CD4-positive, alpha-beta memory T cell (primary cell): Measurements from ENCODE around the gene RCOR1. TPM values are rescaled to one million over a fixed set of nuclear protein-coding genes. Genes with fewer than 3 reads are reported as not detected.
A peak's percentile ranks its signal among the peaks of the same experiment; 100 is the strongest.

Experiments
- CTCF ChIA-PET: fragments of 350-600 bp; sonication (Branson Sonifier 250); formaldehyde crosslinking; loops from one replicate; lab custom pipeline; 2021; ENCODE audit warnings: inconsistent platforms; ENCODE audit not compliant: partially characterized antibody; lab: Charles Lee
- POLR2A ChIA-PET: fragments of 350-600 bp; sonication (Branson Sonifier 250); formaldehyde crosslinking; loops from one replicate; lab custom pipeline; 2021; ENCODE audit not compliant: partially characterized antibody; lab: Charles Lee
- DNase-seq, 5 donors: peaks; one replicate each; pipeline versions ENCODE4 v3.0.0 to v3.0.0-alpha.2; 2020 to 2022; ENCODE audit warnings: mixed read lengths in 1 of 5
- H3K27ac ChIP-seq: one replicate; pipeline ENCODE4 v1.7.0; 2013; ENCODE audit warnings: low read depth, low read length
- H3K27me3 ChIP-seq: 2 replicates; pipeline ENCODE4 v1.7.0; 2013; ENCODE audit warnings: mild to moderate bottlenecking, low read length, moderate library complexity; ENCODE audit not compliant: insufficient read depth
- H3K36me3 ChIP-seq: 2 replicates; pipeline ENCODE4 v1.7.0; 2013; ENCODE audit warnings: mild to moderate bottlenecking, low read length, moderate library complexity; ENCODE audit not compliant: insufficient read depth
- H3K4me1 ChIP-seq: 2 replicates; pipeline ENCODE4 v1.7.0; 2013; ENCODE audit warnings: mild to moderate bottlenecking, low read length, moderate library complexity; ENCODE audit not compliant: insufficient read depth
- H3K4me3 ChIP-seq, 2 donors: one replicate each; pipeline ENCODE4 v1.7.0; 2013; ENCODE audit warnings: low read length in 2 of 2, mild to moderate bottlenecking in 1 of 2
- H3K9me3 ChIP-seq, 2 donors: one replicate each; pipeline ENCODE4 v1.7.0; 2013; ENCODE audit warnings: low read length in 2 of 2, control low read depth in 1 of 2; ENCODE audit not compliant: control insufficient read depth in 1 of 2
- H3K27ac Mint-ChIP-seq, 7 donors: one replicate each; pipeline ENCODE4 v1.8.0; 2020 to 2021; ENCODE audit warnings: mixed read lengths in 7 of 7, mild to moderate bottlenecking in 6 of 7, inconsistent platforms in 3 of 7, moderate library complexity in 3 of 7
- H3K27me3 Mint-ChIP-seq, 2 donors: one replicate each; pipeline ENCODE4 v1.8.0; 2020 to 2021; ENCODE audit warnings: mixed read lengths in 2 of 2
- H3K36me3 Mint-ChIP-seq, 2 donors: one replicate each; pipeline ENCODE4 v1.8.0; 2020 to 2021; ENCODE audit warnings: mixed read lengths in 2 of 2, inconsistent platforms in 1 of 2, mild to moderate bottlenecking in 1 of 2
- H3K4me1 Mint-ChIP-seq, 4 donors: one replicate each; pipeline ENCODE4 v1.8.0; 2020 to 2021; ENCODE audit warnings: mixed read lengths in 4 of 4, mild to moderate bottlenecking in 1 of 4
- H3K4me3 Mint-ChIP-seq, 8 donors: one replicate each; pipeline ENCODE4 v1.8.0; 2020 to 2021; ENCODE audit warnings: mixed read lengths in 8 of 8, mild to moderate bottlenecking in 7 of 8, moderate library complexity in 6 of 8, inconsistent platforms in 3 of 8
- H3K9me3 Mint-ChIP-seq, 8 donors: one replicate each; pipeline ENCODE4 v1.8.0; 2020 to 2021; ENCODE audit warnings: mixed read lengths in 8 of 8, mild to moderate bottlenecking in 5 of 8, inconsistent platforms in 3 of 8, moderate library complexity in 1 of 8
- intact Hi-C: fragments of 100-400 bp; cut with micrococcal nuclease; formaldehyde crosslinking; loops from one replicate; pipeline ENCODE4 v1.15.1; 2023
- polyA plus RNA-seq, 2 donors: library from polyadenylated mRNA; unstranded; fragments of 300-500 nt; fragmentation: Illumina TruSeq; gene quantifications; one replicate each; pipeline ENCODE4 v1.2.3, GENCODE V29; 2021
- total RNA-seq, 2 experiments: library from RNA; stranded (reverse); gene quantifications; one replicate each; pipeline ENCODE4 v1.2.3, GENCODE V29; 2021

RCOR1 gene
- total and polyA plus RNA-seq, 4 experiments from 2014 or later = 0.09 to 21.5 (median 10.2) TPM

DNA sequence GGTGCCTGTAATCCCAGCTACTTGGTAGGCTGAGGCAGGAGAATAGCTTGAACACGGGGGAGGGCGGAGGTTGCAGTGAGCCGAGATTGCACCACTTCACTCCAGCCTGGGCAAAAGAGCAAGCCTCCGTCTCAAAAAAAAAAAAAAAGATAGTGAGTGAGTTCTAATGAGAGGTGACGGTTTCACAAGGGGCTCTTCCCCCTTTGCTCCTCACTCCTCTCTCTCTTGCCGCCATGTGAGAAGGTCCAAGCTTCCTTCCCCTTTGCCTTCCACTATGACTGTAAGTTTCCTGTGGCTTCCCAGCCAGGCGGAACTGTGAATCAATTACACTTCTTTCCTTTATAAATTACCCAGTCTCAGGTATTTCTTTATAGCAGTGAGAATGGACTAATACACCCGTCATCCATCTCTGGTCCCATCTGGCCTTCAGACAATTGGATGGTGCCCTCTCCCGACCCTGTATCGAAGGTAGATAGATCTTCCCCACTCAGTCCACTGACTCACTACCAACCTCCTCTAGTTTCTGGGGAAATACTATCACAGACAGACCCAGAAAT is 27.0 kb upstream of the RCOR1 start:
- H3K4me3 ChIP-seq = no peak overlapping the region
- H3K27ac Mint-ChIP-seq = no peak overlapping the region
- no peak for DNase-seq
- no peaks in the 10 kb centered on the region for H3K9me3 Mint-ChIP-seq
- H3K36me3 ChIP-seq = no peaks in the 10 kb centered on the region
- peaks cover 3 to 17% (median 9%) of the 10 kb centered on the region in 4 donors for H3K4me1 Mint-ChIP-seq
- ChIA-PET POLR2A (no interaction called here), CTCF (interaction anchor here (2.9 kb wide), 1 partner anchor 29 kb away, joined by 13 read pairs; no protein-coding TSS in a partner anchor)
- no peak overlapping the region for H3K27ac ChIP-seq
- H3K27me3 ChIP-seq = no peaks in the 10 kb centered on the region
- no peaks in the 10 kb centered on the region for H3K27me3 Mint-ChIP-seq
- no peaks in the 10 kb centered on the region for H3K9me3 ChIP-seq
- intact Hi-C loops = no loop called here
- H3K36me3 Mint-ChIP-seq = no peaks in the 10 kb centered on the region
- H3K4me3 Mint-ChIP-seq = peak overlapping the region in 1 of 8 donors; percentile 10
- peaks cover 13% of the 10 kb centered on the region for H3K4me1 ChIP-seq

- Mint-ChIP-seq H3K4me1 (peaks cover 3 to 17% (median 9%) of the 10 kb centered on the region in 4 donors), H3K36me3 (no peaks in the 10 kb centered on the region)
- CTCF ChIA-PET = interaction anchor here (2.9 kb wide), 1 partner anchor 29 kb away, joined by 13 read pairs; no protein-coding TSS in a partner anchor
Measured at GRCh38 chr14:102565959-102566358, 26.5 kb upstream of the RCOR1 start.

GRCh38 chr14:102568115-102568614 is 24.3 kb upstream of the RCOR1 start:
- H3K27ac ChIP-seq = no peak overlapping the region
- peak overlapping the region; percentile 45 to 91 (median 78) for H3K27ac Mint-ChIP-seq
- no peaks in the 10 kb centered on the region for H3K27me3 ChIP-seq
- H3K4me3 Mint-ChIP-seq = peak overlapping the region; percentile 36 to 89 (median 74)
- ChIA-PET CTCF (interaction anchor here (1.3 kb wide), 1 partner anchor 130 kb away, joined by 3 read pairs; no protein-coding TSS in a partner anchor), POLR2A (interaction anchor here (1.1 to 2.0 kb wide), 2 partner anchors 23 to 25 kb away, joined by 3 to 10 read pairs; no protein-coding TSS in a partner anchor)
- no peaks in the 10 kb centered on the region for H3K36me3 Mint-ChIP-seq
- no peaks in the 10 kb centered on the region for H3K27me3 Mint-ChIP-seq
- H3K4me3 ChIP-seq = peak overlapping the region in 1 of 2 donors; percentile 42
- intact Hi-C loops = loop anchor here (2.0 kb wide), 1 partner anchor 25 kb away; the partner anchor contains the start of gene RCOR1
- peak in 4 of 5 donors; percentile 17 to 44 (median 34) for DNase-seq
- no peaks in the 10 kb centered on the region for H3K9me3 Mint-ChIP-seq
- H3K36me3 ChIP-seq = no peaks in the 10 kb centered on the region
- no peaks in the 10 kb centered on the region for H3K9me3 ChIP-seq
- H3K4me1 ChIP-seq = peaks cover 13% of the 10 kb centered on the region
- H3K4me1 Mint-ChIP-seq = peaks cover 3 to 17% (median 9%) of the 10 kb centered on the region in 4 donors

More at GRCh38 chr14:102565959-102566358, 26.5 kb upstream of the RCOR1 start:
- Histone ChIP-seq H3K4me1 (peaks cover 13% of the 10 kb centered on the region), H3K9me3 (no peaks in the 10 kb centered on the region), H3K27me3 (no peaks in the 10 kb centered on the region), H3K36me3 (no peaks in the 10 kb centered on the region), H3K4me3 (no peak overlapping the region), H3K27ac (no peak overlapping the region)
- H3K27me3 Mint-ChIP-seq = no peaks in the 10 kb centered on the region
- POLR2A ChIA-PET = no interaction called here
- H3K9me3 Mint-ChIP-seq = no peaks in the 10 kb centered on the region
- DNase-seq = no peak
- intact Hi-C loops = no loop called here
- H3K4me3 Mint-ChIP-seq = no peak overlapping the region
- no peak overlapping the region for H3K27ac Mint-ChIP-seq

DNA sequence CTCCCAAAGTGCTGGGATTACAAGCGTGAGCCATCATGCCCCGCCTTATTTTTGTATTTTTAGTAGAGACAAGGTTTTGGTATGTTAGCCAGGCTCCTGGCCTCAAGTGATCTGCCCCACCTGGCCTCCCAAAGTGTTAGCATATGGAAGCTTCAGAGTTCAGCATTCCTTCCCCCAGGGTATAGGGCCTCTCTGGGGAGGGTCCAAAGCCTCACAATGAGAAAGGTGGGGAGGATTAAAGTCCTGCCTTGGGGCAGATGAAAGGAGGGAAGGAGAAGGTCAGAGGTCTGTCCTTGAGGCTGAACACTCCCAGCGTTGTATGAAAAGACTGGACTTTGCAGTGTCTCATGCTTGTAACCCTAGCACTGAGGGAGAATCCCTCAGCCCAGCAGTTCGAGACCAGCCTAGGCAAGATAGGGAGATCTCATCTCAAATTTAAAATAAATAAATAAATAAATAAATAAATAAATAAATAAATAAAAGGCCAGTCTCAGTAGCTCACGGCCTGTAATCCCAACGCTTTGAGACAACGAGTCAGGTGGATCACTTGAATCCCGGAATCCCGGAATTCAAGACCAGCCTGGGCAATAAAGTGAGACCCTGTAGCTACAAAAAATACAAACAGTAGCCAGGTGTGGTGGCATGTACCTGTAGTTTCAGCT is 22.0 kb upstream of the RCOR1 start:
- CTCF ChIA-PET = interaction anchor here (0.5 to 1.5 kb wide), 3 partner anchors 20 to 45 kb away, joined by 3 to 6 read pairs (median 3); no protein-coding TSS in a partner anchor

DNA sequence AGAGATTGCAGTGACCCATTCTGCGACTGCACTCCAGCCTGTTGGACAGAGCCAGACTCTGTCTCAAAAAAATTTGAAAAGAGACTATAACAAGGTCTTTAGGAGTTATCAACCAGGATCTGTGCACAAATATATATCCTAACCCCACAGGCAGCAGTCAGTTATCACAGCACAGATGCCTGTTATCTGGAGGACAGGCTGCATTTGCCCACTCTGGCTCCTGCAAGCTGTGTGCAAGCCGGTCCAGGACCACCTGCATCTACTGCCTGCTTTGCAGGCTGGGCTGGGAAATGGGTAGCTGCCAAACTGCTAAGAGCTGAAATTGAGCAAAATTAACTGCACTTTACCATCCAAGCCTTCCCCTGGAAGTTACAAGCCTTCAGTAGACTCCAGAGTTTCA is 21.4 kb upstream of the RCOR1 start:
- no peak overlapping the region for H3K4me3 Mint-ChIP-seq
- peaks cover 3 to 17% (median 13%) of the 10 kb centered on the region in 4 donors for H3K4me1 Mint-ChIP-seq
- H3K4me3 ChIP-seq = no peak overlapping the region
- CTCF ChIA-PET = interaction anchor here (1.5 kb wide), 2 partner anchors 23 to 46 kb away, joined by 3 to 6 read pairs; no protein-coding TSS in a partner anchor
- no peaks in the 10 kb centered on the region for H3K27me3 ChIP-seq
- peaks cover 13% of the 10 kb centered on the region for H3K4me1 ChIP-seq
- no peak overlapping the region for H3K27ac Mint-ChIP-seq
- H3K9me3 Mint-ChIP-seq = peaks cover 0 to under 1% (median 0%) of the 10 kb centered on the region in 8 donors
- intact Hi-C loops = no loop called here
- no peak for DNase-seq
- H3K9me3 ChIP-seq = no peaks in the 10 kb centered on the region
- H3K27me3 Mint-ChIP-seq = peaks cover 0 to 3% of the 10 kb centered on the region in 2 donors
- H3K36me3 ChIP-seq = no peaks in the 10 kb centered on the region
- no peaks in the 10 kb centered on the region for H3K36me3 Mint-ChIP-seq
- H3K27ac ChIP-seq = no peak overlapping the region
- POLR2A ChIA-PET = interaction anchor here (1.0 kb wide), 1 partner anchor 46 kb away, joined by 3 read pairs; no protein-coding TSS in a partner anchor

More for the DNA sequence above, 22.0 kb upstream of the RCOR1 start:
- H3K27ac Mint-ChIP-seq = no peak overlapping the region
- Histone ChIP-seq H3K9me3 (no peaks in the 10 kb centered on the region), H3K4me3 (no peak overlapping the region), H3K27ac (no peak overlapping the region), H3K36me3 (no peaks in the 10 kb centered on the region), H3K27me3 (no peaks in the 10 kb centered on the region), H3K4me1 (peaks cover 13% of the 10 kb centered on the region)
- H3K9me3 Mint-ChIP-seq = no peaks in the 10 kb centered on the region
- peaks cover 3 to 17% (median 13%) of the 10 kb centered on the region in 4 donors for H3K4me1 Mint-ChIP-seq
- no peaks in the 10 kb centered on the region for H3K36me3 Mint-ChIP-seq
- POLR2A ChIA-PET = interaction anchor here (1.0 kb wide), 1 partner anchor 45 kb away, joined by 3 read pairs; no protein-coding TSS in a partner anchor
- no peak overlapping the region for H3K4me3 Mint-ChIP-seq
- intact Hi-C loops = no loop called here
- no peak for DNase-seq
- peaks cover 0 to under 1% of the 10 kb centered on the region in 2 donors for H3K27me3 Mint-ChIP-seq

- intact Hi-C loops = no loop called here
- H3K27ac Mint-ChIP-seq = no peak overlapping the region
- H3K9me3 Mint-ChIP-seq = peaks cover 0 to 2% (median 0%) of the 10 kb centered on the region in 8 donors
Measured at GRCh38 chr14:102571478-102572042, 20.9 kb upstream of the RCOR1 start.

More at GRCh38 chr14:102571478-102572042, 20.9 kb upstream of the RCOR1 start:
- no peak overlapping the region for H3K27ac ChIP-seq
- ChIA-PET POLR2A (interaction anchor here (1.0 kb wide), 1 partner anchor 46 kb away, joined by 3 read pairs; no protein-coding TSS in a partner anchor), CTCF (interaction anchor here (1.5 kb wide), 2 partner anchors 23 to 46 kb away, joined by 3 to 6 read pairs; no protein-coding TSS in a partner anchor)
- no peaks in the 10 kb centered on the region for H3K27me3 ChIP-seq
- DNase-seq = no peak
- H3K36me3 ChIP-seq = no peaks in the 10 kb centered on the region
- Mint-ChIP-seq H3K27me3 (peaks cover 0 to 3% of the 10 kb centered on the region in 2 donors), H3K4me3 (no peak overlapping the region), H3K4me1 (peaks cover 3 to 17% (median 13%) of the 10 kb centered on the region in 4 donors), H3K36me3 (no peaks in the 10 kb centered on the region)
- no peak overlapping the region for H3K4me3 ChIP-seq
- no peaks in the 10 kb centered on the region for H3K9me3 ChIP-seq
- H3K4me1 ChIP-seq = peaks cover 13% of the 10 kb centered on the region
